Fibroblast of mammary gland (primary cell): ENCODE data around the gene SLC18A3.
A peak's percentile ranks its signal among the peaks of the same experiment; 100 is the strongest.

Experiments
- DNase-seq: peaks from one replicate; pipeline ENCODE4 v3.0.0-alpha.2; 2010; ENCODE audit warnings: low read depth
- H3K4me3 ChIP-seq: 2 replicates; pipeline ENCODE4 v1.5.1; 2011; ENCODE audit warnings: low read depth, mild to moderate bottlenecking, low read length, moderate library complexity; ENCODE audit not compliant: control insufficient read depth
- CTCF ChIP-seq: conservative IDR thresholded peaks from 2 replicates; pipeline ENCODE4 v1.5.1; 2011; ENCODE audit warnings: low read depth, low read length, inconsistent platforms; ENCODE audit not compliant: control insufficient read depth, insufficient read depth

The SLC18A3 gene

GRCh38 chr10:49610114-49610457 lies at the start of gene SLC18A3:
Gene SLC18A3 (plus strand): TSS chr10:49610310. CDS start chr10:49610741, 431 bp downstream.
- no peak for TF ChIP-seq CTCF
- H3K4me3 ChIP-seq, result no peak within 1 kb of the TSS

GRCh38 chr10:49560526-49560925 lies 49.6 kb upstream of the SLC18A3 start:
- no peak overlapping the region for H3K4me3 ChIP-seq
- DNase-seq, result no peak
- no peak for TF ChIP-seq CTCF

More at GRCh38 chr10:49610114-49610457, at the start of gene SLC18A3:
- no peak for DNase-seq

GRCh38 chr10:49562893-49563292 lies 47.2 kb upstream of the SLC18A3 start:
- H3K4me3 ChIP-seq, result no peak overlapping the region
- DNase-seq, result peak; percentile 46
- TF ChIP-seq CTCF, result no peak

- TF ChIP-seq CTCF, result no peak
- DNase-seq, result no peak
- H3K4me3 ChIP-seq, result no peak overlapping the region
These were observed 45.6 kb upstream of the SLC18A3 start for GRCh38 chr10:49564461-49565009.

GRCh38 chr10:49567810-49568209 lies 42.3 kb upstream of the SLC18A3 start:
- DNase-seq, result no peak
- no peak for TF ChIP-seq CTCF
- no peak overlapping the region for H3K4me3 ChIP-seq

- peak; percentile 75 for DNase-seq
- no peak for TF ChIP-seq CTCF
- H3K4me3 ChIP-seq, result no peak overlapping the region
These were observed 41.9 kb upstream of the SLC18A3 start for GRCh38 chr10:49568235-49568634.
